Measurements from ENCODE around the gene PYM1. TPM values are rescaled to one million over a fixed set of nuclear protein-coding genes. Genes with fewer than 3 reads are reported as not detected.

PYM1 gene
- total and polyA plus RNA-seq, 2 of the 13 experiments (the other 11 are each of a cell fraction or from before 2014, with no cell fraction given): 44.0 to 51.8 TPM

DNA sequence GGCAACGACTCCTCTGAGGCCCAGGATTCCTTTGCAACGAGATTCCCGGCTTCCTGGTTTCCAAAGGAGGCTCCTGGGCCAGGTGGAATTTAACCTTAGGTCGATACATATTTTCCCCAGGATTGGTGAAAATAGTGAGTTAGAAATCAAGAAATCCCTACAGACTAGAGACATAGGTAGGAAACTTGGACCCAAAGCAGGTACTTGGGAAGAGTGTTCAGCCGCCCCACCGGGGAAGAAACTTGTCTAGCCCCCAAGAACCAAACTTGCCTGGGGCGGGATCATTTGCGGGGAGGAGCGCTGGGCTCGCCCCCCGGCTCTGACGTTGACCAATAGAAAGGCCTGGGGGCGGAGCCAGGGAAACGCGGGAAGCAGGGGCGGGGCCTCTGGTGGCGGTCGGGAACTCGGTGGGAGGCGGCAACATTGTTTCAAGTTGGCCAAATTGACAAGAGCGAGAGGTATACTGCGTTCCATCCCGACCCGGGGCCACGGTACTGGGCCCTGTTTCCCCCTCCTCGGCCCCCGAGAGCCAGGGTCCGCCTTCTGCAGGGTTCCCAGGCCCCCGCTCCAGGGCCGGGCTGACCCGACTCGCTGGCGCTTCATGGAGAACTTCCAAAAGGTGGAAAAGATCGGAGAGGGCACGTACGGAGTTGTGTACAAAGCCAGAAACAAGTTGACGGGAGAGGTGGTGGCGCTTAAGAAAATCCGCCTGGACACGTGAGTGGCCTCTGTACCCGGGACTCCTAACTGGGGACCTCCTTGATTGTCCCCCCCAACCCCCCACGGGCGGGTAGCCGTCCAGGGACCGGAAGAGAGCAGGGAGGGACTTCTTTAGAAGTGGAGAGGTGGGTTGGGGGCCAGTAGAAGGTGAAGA is 39.0 kb upstream of the PYM1 start, which contains the start of gene CDK2 (continued):
- TF ChIP-seq, protein P1, sequence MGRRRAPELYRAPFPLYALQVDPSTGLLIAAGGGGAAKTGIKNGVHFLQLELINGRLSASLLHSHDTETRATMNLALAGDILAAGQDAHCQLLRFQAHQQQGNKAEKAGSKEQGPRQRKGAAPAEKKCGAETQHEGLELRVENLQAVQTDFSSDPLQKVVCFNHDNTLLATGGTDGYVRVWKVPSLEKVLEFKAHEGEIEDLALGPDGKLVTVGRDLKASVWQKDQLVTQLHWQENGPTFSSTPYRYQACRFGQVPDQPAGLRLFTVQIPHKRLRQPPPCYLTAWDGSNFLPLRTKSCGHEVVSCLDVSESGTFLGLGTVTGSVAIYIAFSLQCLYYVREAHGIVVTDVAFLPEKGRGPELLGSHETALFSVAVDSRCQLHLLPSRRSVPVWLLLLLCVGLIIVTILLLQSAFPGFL (CRISPR knock-in tag; IDR thresholded peaks at IDR 0.05): no peak
- TF ChIP-seq ZNF33B (CRISPR knock-in tag; IDR thresholded peaks at IDR 0.05) (no peak), KMT2A (CRISPR knock-in tag; IDR thresholded peaks at IDR 0.05) (no peak), ZNF382 (CRISPR knock-in tag; IDR thresholded peaks at IDR 0.05; ENCODE audit: borderline replicate concordance) (no peak), ZNF652 (CRISPR knock-in tag; IDR thresholded peaks at IDR 0.05; ENCODE audit: borderline replicate concordance, low read depth) (no peak), ZNF180 (CRISPR knock-in tag; IDR thresholded peaks at IDR 0.05; ENCODE audit: borderline replicate concordance, low read depth) (no peak), ZZZ3 (CRISPR knock-in tag; IDR thresholded peaks at IDR 0.05; ENCODE audit: borderline replicate concordance) (no peak), KDM6A (CRISPR knock-in tag; IDR thresholded peaks at IDR 0.05; ENCODE audit: low read depth) (no peak), ZNF619 (CRISPR knock-in tag; IDR thresholded peaks at IDR 0.05) (no peak), ZNF207 (IDR thresholded peaks at IDR 0.05; ENCODE audit: borderline replicate concordance) (no peak), ESRRA (CRISPR knock-in tag; IDR thresholded peaks at IDR 0.05; ENCODE audit: low read depth) (no peak), EEA1 (CRISPR knock-in tag; IDR thresholded peaks at IDR 0.05; ENCODE audit: borderline replicate concordance) (no peak), RARG (CRISPR knock-in tag; IDR thresholded peaks at IDR 0.05; ENCODE audit: low read depth) (no peak), HMGA1 (CRISPR knock-in tag; conservative IDR thresholded peaks at IDR 0.05) (no peak)
- TF ChIP-seq, protein P2, sequence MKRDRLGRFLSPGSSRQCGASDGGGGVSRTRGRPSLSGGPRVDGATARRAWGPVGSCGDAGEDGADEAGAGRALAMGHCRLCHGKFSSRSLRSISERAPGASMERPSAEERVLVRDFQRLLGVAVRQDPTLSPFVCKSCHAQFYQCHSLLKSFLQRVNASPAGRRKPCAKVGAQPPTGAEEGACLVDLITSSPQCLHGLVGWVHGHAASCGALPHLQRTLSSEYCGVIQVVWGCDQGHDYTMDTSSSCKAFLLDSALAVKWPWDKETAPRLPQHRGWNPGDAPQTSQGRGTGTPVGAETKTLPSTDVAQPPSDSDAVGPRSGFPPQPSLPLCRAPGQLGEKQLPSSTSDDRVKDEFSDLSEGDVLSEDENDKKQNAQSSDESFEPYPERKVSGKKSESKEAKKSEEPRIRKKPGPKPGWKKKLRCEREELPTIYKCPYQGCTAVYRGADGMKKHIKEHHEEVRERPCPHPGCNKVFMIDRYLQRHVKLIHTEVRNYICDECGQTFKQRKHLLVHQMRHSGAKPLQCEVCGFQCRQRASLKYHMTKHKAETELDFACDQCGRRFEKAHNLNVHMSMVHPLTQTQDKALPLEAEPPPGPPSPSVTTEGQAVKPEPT (CRISPR knock-in tag; IDR thresholded peaks at IDR 0.05; ENCODE audit: low read depth): no peak
- TF ChIP-seq, protein P3, sequence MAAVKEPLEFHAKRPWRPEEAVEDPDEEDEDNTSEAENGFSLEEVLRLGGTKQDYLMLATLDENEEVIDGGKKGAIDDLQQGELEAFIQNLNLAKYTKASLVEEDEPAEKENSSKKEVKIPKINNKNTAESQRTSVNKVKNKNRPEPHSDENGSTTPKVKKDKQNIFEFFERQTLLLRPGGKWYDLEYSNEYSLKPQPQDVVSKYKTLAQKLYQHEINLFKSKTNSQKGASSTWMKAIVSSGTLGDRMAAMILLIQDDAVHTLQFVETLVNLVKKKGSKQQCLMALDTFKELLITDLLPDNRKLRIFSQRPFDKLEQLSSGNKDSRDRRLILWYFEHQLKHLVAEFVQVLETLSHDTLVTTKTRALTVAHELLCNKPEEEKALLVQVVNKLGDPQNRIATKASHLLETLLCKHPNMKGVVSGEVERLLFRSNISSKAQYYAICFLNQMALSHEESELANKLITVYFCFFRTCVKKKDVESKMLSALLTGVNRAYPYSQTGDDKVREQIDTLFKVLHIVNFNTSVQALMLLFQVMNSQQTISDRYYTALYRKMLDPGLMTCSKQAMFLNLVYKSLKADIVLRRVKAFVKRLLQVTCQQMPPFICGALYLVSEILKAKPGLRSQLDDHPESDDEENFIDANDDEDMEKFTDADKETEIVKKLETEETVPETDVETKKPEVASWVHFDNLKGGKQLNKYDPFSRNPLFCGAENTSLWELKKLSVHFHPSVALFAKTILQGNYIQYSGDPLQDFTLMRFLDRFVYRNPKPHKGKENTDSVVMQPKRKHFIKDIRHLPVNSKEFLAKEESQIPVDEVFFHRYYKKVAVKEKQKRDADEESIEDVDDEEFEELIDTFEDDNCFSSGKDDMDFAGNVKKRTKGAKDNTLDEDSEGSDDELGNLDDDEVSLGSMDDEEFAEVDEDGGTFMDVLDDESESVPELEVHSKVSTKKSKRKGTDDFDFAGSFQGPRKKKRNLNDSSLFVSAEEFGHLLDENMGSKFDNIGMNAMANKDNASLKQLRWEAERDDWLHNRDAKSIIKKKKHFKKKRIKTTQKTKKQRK (IDR thresholded peaks at IDR 0.05; ENCODE audit: low read length): no peak
- TF ChIP-seq, protein P4, sequence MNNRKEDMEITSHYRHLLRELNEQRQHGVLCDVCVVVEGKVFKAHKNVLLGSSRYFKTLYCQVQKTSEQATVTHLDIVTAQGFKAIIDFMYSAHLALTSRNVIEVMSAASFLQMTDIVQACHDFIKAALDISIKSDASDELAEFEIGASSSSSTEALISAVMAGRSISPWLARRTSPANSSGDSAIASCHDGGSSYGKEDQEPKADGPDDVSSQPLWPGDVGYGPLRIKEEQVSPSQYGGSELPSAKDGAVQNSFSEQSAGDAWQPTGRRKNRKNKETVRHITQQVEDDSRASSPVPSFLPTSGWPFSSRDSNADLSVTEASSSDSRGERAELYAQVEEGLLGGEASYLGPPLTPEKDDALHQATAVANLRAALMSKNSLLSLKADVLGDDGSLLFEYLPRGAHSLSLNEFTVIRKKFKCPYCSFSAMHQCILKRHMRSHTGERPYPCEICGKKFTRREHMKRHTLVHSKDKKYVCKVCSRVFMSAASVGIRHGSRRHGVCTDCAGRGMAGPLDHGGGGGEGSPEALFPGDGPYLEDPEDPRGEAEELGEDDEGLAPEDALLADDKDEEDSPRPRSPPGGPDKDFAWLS (CRISPR knock-in tag; IDR thresholded peaks at IDR 0.05; ENCODE audit: borderline replicate concordance): no peak
- TF ChIP-seq, protein P5, sequence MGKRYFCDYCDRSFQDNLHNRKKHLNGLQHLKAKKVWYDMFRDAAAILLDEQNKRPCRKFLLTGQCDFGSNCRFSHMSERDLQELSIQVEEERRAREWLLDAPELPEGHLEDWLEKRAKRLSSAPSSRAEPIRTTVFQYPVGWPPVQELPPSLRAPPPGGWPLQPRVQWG (CRISPR knock-in tag; IDR thresholded peaks at IDR 0.05; ENCODE audit: borderline replicate concordance, low read depth): no peak
- TF ChIP-seq, protein P6, sequence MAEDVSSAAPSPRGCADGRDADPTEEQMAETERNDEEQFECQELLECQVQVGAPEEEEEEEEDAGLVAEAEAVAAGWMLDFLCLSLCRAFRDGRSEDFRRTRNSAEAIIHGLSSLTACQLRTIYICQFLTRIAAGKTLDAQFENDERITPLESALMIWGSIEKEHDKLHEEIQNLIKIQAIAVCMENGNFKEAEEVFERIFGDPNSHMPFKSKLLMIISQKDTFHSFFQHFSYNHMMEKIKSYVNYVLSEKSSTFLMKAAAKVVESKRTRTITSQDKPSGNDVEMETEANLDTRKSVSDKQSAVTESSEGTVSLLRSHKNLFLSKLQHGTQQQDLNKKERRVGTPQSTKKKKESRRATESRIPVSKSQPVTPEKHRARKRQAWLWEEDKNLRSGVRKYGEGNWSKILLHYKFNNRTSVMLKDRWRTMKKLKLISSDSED (CRISPR knock-in tag; IDR thresholded peaks at IDR 0.05): no peak

Data from HepG2 (cell line).